HG03175 (cell line): ENCODE data around the gene DLGAP4.
"Not testable (repeated sequence)": the region's sequence is repeated elsewhere in the genome, so short reads cannot be mapped to it uniquely, and the experiment has no call there.

ENCODE experiments used
- ATAC-seq: cut with Tn5 transposase; IDR thresholded peaks from one replicate; pipeline ENCODE4 v1.9.1; 2021; ENCODE audit warnings: mild to moderate bottlenecking, moderate library complexity; ENCODE audit not compliant: unreplicated experiment

Gene DLGAP4

DNA sequence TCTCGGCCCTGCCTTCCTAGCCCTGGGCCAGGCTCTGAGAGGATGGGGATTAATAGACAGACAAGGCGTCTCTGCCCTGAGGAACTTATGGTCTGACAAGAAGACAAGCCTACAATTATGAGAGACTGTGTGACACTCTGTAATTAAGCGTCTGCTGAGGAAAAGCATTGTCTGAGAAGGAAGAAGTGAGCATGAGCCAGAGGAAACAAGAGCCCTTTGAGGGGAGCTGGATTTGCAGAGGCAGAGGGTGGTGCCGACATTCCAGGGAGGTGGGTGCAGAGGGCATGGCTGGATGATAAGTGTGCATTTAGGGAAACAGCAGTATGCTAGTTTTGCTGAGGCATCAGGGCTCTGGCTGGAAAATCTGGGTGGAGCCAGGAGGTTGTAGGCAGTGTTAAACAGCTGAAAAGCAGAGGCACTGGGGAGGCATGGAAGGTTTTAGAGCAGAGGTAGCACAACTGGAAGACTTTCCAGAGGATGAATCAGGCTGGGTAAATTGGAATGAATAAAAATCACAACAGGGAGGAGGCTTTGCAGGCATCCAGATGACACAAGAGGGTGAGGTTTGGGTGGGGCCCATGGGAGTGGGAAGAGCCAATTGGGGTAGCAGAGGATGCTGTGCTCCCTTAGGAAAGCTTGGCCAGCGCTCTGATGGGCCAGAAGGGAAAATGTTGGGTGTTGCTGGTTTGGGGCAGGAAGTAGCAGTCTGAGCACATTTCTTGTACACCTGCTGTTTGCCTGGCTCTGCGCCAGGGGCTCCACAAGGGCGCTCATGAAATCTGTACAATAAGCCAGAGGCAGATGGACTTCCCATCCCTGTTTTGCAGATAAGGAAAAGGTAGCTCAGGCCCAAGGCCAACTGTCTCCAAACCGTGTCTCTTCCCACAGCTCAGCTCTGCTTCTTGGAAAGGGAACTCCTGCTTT is 161.2 kb downstream of the DLGAP4 start:
- ATAC-seq = no peak

DNA sequence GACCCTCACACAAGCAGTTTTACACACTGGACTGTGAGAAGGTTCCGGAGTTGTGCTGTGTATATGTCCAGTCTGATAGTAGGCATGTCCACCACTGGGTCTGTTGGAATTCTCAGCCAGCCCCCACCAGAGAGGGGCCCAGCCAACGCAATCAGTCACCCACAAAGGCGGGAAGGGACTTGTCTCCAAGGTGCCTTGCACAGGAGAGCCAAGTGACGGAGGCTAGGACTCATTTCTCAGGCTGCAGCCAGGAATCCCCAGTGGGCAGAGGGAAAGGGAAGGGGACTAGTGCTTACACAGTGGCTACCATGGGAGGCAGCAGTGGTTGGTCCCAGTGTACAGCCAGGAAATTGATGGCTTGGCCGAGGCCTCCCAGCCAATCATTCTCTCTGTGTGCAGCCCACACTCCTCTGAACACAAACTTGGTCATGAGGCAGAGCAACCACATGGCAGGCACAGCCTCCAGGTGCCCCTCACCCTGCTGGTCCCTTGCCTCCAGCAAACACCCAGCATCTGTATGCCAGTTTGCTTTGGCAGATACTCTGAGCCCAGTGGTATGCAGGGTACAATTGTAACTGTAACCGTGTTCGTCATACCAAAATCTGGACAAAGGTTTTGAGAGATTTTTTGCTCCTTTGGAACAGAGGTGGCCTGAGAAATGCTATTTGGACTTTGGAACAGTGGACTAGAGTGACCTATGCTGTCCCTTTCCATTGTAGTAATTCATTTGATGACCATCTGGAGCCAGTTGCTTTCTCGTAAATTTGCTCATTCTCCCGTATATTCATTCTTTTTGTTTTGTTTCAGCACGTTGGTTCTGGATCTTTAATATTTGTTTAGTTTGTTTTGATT is 162.2 kb downstream of the DLGAP4 start:
- no peak for ATAC-seq

DNA sequence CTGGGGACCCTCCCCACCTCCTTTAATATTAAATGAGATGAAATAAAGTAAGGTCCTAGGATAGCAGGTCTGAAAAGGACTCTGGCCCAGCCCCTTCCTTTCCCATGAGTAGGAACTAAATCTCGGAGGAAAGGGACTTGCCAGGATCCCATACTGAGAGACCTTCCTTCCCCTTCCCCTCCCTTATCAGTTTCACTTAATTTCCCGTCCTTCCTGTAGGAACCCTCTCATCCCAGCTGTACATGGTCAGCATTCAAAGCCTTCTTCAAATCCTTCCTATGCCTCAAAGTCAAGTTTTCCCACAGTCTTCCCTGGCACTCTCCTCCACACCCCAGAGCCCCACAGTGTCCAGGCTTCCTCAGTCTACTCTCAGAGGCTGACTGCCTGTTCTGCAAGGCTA is 163.8 kb downstream of the DLGAP4 start:
- ATAC-seq = no peak

DNA sequence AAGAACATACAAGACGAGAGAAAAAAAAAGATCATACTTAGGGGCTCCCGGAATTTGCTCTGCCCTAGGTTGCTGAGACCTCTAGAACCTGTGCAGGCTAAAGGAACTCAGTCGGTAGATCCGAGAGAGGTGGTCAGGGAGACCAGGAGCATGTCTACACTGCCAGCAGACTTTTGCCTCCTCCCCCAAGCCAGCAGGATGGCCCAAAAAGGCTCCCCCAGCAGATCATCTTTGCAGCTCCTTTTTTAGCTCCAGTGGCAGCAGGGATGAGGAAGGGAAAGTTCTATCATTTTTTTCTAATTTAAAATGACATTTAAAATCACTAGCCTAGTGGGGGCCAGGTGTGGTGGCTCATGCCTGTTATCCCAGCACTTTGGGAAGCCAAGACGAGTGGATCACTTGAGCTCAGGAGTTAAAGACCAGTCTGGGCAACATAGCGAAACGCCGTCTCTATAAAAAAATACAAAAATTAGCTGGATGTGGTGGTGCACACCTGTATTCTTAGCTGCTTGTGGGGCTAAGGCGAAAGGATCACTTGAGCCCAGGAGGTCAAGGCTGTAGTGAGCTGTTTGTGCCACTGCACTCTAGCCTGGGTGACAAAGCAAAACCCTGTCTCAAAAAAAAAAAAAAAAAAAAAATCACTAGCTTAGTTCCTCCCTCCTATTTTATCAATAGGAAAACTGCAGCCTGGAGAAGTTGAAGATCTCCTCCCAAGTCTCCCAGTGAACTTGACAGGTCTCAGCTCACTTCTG is 165.9 kb downstream of the DLGAP4 start:
- no peak for ATAC-seq

DNA sequence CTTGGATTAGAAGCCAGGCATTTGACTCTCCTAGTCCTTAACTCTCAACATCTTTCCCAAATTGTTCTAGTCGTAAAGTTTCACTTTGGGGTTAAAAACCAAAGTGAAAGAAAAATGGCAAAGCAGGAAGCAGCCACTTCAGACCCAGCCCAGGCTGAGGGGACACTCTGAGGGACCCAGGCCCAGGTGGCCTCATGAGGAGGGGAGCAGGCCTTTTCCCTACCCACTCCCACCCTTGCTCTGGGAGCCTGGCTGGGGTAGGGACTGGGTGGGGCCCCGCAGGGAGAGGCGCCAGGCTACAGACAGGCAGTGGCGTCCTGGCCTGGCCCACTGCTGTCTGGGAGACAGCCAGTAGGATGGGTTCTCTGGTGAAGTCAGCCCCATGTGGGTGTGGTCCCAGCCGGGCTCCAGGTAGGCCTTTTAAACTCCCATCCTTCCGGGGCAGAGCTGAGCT is 166.5 kb downstream of the DLGAP4 start:
- ATAC-seq = no peak

DNA sequence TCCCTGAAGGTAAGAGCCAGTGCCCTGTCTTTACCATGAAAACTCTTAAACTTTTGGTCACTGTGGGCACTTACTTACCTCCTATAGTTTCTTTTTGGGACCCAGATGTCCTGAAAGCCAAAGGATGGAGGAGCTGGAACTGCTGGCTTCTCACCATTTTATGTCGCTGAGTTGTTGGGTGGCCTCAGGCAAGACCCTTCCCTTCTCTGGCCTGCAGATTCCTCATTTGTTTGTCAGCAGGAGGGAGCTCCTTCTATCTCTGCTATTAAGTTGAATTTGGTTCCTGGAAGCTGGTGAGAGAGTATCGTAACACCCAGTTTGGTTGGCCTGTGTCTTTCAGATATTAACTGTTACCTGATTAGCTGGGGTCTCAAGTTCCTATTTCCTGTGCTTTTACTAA is 167.0 kb downstream of the DLGAP4 start:
- no peak for ATAC-seq

DNA sequence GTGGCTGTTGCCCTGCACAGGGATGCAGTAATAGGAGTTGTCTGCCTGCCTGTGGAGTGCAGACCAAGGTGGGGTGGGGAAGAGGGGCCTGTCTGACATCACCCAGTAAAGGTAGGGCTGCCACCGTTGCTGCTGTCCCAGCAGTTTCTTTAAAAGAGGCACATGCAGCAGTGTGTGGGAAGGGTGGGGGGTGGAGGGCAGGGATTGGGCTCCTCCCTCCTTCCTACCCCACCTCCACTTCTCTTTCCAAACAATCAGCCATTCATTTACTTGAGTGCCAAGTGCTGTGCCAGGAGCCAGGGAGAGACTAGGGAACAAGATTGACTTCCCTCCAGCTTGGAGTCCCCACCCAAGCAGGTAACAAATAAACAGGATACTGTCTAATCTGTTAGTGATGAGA is 168.4 kb downstream of the DLGAP4 start:
- no peak for ATAC-seq

DNA sequence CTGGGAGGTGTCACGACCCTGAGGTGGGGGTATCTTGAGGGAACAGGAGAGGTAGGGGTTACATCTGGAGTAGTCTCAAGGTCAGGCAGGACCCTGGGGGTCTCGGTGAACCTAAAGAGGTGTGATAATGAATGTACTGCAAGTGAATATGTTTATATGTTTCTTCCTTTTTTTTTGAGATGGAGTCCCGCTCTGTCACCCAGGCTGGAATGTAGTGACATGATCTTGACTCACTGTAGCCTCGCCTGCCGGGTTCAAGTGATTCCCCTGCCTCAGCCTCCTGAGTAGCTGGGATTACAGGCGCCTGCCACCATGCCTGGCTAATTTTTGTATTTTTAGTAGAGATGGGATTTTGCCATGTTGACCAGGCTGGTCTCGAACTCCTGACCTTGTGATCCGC is 168.9 kb downstream of the DLGAP4 start:
- not testable (repeated sequence) for ATAC-seq

DNA sequence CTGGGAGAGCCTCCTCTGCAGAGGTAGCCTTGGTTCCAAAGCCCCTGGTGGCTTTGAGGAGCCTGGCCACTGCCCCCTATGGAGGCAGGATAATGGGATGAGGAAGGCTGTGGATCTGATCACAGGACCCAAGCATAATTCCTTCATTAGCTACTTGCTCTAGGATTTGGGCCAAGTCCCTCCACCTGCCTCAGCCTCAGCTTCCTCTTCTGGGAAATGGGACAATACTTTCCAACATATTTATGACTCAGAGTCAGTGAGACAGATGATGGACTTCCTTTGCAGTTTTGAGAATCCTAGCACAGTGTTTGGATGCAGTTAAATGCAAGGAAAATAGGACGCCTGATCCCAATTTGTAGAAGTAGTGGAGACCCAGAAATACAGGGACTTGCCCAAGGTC is 171.3 kb downstream of the DLGAP4 start:
- no peak for ATAC-seq

DNA sequence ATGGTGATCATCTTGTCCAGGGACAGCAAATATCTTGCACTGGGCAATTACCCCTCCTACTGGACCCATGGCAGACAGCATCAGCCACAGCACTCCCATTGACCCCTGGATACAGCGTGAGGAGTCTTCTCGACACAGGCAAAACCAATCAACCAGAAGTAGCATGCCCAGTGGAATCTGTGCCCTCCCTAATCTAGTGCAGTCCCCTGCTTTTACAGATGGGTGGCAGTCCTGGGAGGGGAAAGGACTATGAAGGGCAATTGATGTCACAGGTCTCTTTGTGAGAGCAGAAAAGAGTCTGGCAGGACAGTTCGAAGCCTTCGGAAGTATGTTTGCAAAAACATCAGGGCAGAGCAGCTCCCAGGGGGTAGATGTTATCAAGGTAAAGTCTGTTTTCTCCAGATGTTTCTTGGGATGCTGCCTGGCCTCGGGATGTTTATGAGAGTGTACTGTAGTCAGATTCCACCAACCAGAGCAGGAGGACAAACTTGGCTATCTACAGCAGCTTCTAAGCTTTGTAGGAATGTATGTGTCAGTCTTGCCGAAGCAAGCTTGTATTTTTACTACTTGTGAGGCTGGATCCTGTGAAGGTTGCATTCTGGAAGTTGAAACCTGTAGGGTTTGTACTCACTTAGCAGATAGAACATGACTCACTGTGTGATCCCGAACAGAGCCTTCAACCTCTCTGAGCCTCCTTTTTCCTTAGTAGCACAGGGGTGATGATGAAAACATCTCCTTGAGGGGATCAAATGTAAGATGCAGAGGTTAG is 172.2 kb downstream of the DLGAP4 start:
- no peak for ATAC-seq

DNA sequence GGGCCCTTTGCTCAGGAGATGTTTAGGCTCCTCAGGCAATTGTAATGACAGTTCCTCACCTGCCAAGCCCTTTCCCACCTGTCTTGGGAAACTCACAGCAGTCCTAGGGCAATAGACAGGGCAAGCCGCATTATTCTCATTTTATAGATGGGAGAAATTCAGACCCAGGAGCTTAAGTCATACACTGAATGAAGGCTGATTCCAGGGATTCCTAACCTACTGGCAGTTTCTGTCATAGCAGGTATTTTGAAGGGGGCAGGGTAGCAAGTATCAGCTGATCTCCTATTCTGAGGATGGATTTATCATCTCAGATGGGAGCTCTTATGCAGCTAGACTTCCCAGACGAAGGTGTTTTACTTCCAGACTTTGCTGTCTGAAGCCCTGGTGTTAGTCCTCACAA is 173.8 kb downstream of the DLGAP4 start:
- no peak for ATAC-seq

DNA sequence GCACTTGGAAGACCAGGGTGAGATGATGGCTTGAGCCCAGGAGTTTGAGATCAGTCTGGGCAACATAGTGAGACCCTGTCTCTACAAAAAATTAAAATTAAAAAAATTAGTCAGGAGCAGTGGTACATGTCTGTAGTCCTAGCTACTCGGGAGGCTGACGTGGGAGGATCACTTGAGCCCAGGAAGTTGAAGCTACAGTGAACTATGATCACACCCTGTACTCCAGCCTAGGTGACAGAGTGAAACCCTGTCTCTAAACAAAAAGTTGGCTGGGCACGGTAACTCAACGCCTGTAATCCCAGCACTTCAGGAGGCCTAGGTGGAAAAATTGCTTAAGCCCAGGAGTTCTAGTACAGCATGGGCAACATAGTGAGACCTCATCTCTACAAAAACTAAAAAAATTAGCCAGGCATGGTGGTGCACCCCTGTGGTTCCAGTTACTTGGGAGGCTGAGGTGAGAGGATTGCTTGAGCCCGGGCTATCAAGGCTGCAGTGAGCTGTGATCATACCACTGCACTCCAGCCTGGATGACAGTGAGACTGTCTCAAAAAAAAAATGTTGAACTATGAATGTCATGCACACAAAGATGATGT is 174.4 kb downstream of the DLGAP4 start:
- no peak for ATAC-seq

DNA sequence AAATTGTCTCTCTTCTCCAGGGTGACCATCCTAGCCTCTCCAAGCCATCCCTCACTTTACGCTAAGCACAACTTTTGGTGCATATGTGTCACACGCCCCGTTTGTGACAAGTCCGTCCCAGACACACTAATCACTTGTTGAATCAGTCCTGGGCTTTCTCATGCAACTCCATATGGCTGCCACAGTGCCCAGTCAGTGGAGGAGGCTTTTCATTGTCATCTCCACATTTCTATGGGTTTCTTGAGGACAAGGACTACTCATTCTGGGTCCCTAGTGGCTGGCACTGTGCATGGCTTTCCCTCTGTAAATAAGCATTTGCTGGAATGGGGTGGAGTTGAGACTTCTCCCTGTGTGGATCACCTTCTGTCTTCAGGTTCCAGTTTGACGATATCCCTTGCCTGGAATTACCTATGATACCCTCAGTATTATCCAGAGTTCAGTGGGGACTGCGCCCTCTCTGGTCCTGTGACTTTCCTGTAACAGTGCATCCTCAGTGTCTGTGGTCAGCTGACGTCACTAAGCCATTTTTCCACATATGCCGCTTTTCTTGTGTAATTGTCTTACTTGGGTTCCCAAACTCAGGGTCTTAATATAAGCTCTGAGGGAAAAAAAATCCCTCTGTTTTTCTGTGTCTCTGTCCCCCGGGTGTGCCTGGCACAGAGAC is 175.4 kb downstream of the DLGAP4 start:
- no peak for ATAC-seq

DNA sequence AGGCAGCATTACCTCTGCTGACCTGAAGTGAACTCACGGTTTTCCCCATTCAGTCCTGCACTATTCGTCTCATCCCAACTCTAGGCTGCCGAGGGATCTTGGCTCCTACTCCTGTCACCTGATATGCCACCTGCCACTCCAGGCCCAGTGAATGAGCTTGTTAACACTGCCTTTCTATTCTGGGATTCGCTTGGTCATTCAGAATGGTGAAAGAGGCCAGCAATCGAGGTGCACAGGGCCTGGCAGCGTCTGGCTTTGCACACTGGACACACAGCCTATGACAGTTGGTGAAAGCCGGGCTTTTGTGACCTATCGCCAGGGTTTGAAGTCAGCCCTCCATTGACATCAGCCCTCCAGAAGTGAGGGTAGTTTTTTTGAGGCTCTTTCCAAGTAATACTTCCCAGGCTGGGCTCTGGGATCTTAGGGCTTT is 175.9 kb downstream of the DLGAP4 start:
- ATAC-seq = no peak

DNA sequence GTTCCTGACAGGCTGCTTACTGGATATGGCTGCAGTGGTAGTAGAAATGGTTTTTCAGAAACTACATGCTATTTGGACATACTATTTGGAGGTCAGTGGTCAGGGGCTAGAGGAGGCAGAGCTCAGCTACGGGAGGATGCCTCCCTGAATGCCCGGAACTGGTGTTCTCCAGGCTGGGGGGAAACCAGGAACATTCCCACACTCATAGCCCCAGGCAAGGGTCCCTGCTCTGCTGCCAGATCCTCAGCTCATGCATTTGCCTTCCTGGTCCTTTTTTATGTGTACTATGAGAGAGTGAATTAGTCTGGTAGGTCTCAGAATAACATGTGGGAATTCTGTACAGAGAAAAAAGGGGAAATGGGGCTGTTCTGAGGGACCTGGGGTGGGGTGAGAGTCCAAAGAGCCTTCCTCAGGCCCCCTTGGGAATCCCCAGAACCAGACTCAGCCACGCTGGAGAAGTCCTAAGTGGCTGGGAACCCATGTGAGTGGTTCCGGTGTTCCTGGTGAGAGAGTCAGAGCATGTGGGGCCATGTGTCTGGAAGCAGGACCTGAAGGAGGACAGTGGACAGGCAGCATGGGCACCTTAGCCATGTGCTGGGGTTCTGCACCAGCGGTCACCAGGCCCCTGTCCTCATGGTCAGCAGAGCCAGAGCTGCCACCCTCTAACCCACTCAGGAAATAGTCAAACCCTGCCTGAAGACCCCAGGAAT is 177.2 kb downstream of the DLGAP4 start:
- no peak for ATAC-seq

DNA sequence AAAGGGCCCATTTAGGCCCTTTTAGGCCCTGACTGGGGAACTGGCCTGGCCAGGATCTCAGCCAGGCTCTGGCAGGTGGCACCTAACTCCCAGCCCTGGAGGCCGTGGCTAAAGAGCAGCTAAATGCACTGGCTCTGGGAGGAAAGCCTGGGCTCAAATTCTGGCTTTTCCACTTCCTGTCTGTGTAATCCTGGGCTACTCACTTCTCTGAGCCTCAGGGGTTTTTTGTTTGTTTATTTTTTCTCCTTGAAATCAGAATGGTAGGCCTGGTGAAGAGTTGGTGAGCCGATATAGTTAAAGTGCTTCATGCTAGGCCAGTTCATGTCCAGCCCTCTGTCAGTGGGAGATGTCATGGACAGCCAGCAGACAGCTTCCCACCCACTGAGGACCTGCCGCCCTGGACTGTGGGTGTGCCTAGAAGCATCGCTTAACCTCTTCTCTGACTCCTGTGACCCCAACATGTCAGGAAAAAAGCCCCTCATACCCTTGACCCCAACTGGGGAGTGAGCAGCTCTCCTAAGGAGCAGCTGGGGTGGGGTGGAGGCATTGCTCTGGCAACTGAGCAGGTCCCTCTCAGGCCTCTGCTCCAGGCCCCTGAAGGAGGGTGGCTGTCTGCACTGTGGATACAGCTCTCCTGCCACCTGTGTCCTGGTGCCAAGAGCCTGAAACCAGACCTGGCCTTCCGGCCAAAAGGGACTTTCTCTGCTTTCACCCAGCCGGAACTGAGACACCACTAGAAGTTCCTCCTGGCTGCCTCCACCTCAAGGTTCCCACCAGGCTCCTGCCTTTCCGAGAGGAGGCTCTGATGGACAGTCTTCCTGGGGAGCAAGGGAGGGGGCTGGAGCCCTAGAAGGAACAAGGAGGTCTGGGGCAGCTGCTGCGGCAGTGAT is 178.0 kb downstream of the DLGAP4 start:
- no peak for ATAC-seq

DNA sequence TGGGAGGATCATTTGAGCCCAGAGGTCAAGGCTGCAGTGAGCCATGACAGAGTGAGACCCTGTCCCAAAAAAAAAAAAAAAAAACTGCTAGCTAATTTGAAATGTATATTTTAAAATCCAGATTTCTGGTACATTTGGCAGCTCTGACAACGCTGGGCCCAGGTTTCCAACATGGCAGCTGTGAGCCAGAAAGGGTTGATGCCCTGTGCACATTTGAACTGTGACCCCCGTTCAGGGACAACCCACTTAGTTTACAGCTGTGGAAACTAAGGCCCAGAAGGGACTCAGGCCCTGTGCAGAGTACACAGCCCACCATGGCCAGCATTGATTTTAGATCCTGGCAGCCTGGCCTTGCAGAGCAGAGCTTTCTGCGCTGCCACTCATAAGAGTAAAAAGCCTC is 179.1 kb downstream of the DLGAP4 start:
- ATAC-seq = no peak

DNA sequence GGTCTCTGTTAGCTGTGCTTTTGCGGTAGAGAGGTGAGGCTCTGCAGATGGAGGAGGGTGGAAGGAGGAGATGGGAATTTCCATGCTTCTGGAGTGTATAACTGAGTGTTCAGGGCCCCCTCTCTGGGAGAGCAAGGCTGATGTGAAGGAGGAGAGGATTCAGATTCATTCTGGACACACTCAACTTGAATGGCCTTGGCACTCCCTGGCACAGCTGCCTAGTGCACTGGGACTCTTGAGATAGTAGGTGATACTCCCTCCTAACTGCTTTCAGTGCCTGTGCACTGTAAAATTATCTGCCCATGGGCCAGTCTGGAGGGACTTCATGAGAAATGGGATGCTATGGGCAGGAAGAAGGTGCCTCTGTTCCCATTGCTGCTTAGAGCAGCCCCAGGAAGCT is 180.9 kb downstream of the DLGAP4 start:
- ATAC-seq = no peak
